ENCODE data around the gene OCA2.

OCA2 gene

GRCh38 chr15:27824841-27825422 is 274.2 kb downstream of the OCA2 start:
- no peak for DNase-seq (ENCODE audit: low read depth in 4 of 4, low spot score in 1 of 4)

GRCh38 chr15:27821273-27821672 is 277.8 kb downstream of the OCA2 start:
- DNase-seq (ENCODE audit: low read depth in 4 of 4, low spot score in 1 of 4), result no peak

GRCh38 chr15:27820722-27821121 is 278.4 kb downstream of the OCA2 start:
- no peak for DNase-seq (ENCODE audit: low read depth in 4 of 4, low spot score in 1 of 4)

GRCh38 chr15:27820232-27820631 is 278.9 kb downstream of the OCA2 start:
- DNase-seq (ENCODE audit: low read depth in 4 of 4, low spot score in 1 of 4), result no peak

- no peak for DNase-seq (ENCODE audit: low read depth in 4 of 4, low spot score in 1 of 4)
Observed at GRCh38 chr15:27817258-27817657, 281.9 kb downstream of the OCA2 start.

- DNase-seq (ENCODE audit: low read depth in 4 of 4, low spot score in 1 of 4), result no peak
Observed at GRCh38 chr15:27816790-27817189, 282.3 kb downstream of the OCA2 start.

- DNase-seq (ENCODE audit: low read depth in 4 of 4, low spot score in 1 of 4), result no peak
Observed at GRCh38 chr15:27815035-27815434, 284.1 kb downstream of the OCA2 start.

- no peak for DNase-seq (ENCODE audit: low read depth in 4 of 4, low spot score in 1 of 4)
Observed at GRCh38 chr15:27813139-27813538, 286.0 kb downstream of the OCA2 start.

- DNase-seq (ENCODE audit: low read depth in 4 of 4, low spot score in 1 of 4), result no peak
Observed at GRCh38 chr15:27808182-27808581, 290.9 kb downstream of the OCA2 start.

- no peak for DNase-seq (ENCODE audit: low read depth in 4 of 4, low spot score in 1 of 4)
Observed at GRCh38 chr15:27807335-27807734, 291.8 kb downstream of the OCA2 start.

GRCh38 chr15:27806396-27806795 is 292.7 kb downstream of the OCA2 start:
- DNase-seq (ENCODE audit: low read depth in 4 of 4, low spot score in 1 of 4), result no peak

- no peak for DNase-seq (ENCODE audit: low read depth in 4 of 4, low spot score in 1 of 4)
Observed at GRCh38 chr15:27805261-27806220, 293.6 kb downstream of the OCA2 start.

- DNase-seq (ENCODE audit: low read depth in 4 of 4, low spot score in 1 of 4), result no peak
Observed at GRCh38 chr15:27804569-27805260, 294.4 kb downstream of the OCA2 start.

- DNase-seq (ENCODE audit: low read depth in 4 of 4, low spot score in 1 of 4), result no peak
Observed at GRCh38 chr15:27798807-27799206, 300.3 kb downstream of the OCA2 start.

GRCh38 chr15:27797765-27798164 is 301.4 kb downstream of the OCA2 start:
- no peak for DNase-seq (ENCODE audit: low read depth in 4 of 4, low spot score in 1 of 4)

- no peak for DNase-seq (ENCODE audit: low read depth in 4 of 4, low spot score in 1 of 4)
Observed at GRCh38 chr15:27796405-27797320, 302.5 kb downstream of the OCA2 start.

- no peak for DNase-seq (ENCODE audit: low read depth in 4 of 4, low spot score in 1 of 4)
Observed at GRCh38 chr15:27792756-27793264, 306.3 kb downstream of the OCA2 start.

GRCh38 chr15:27790270-27790669 is 308.8 kb downstream of the OCA2 start:
- DNase-seq (ENCODE audit: low read depth in 4 of 4, low spot score in 1 of 4), result no peak

GRCh38 chr15:27787931-27788330 is 311.2 kb downstream of the OCA2 start:
- no peak for DNase-seq (ENCODE audit: low read depth in 4 of 4, low spot score in 1 of 4)

- DNase-seq (ENCODE audit: low read depth in 4 of 4, low spot score in 1 of 4), result no peak
Observed at GRCh38 chr15:27784107-27784506, 315.0 kb downstream of the OCA2 start.

GRCh38 chr15:27783678-27784077 is 315.4 kb downstream of the OCA2 start:
- DNase-seq (ENCODE audit: low read depth in 4 of 4, low spot score in 1 of 4), result no peak

Measured in stimulated activated CD4-positive, alpha-beta T cell treated with anti-CD3 and anti-CD28 coated beads, Interleukin-1b, Interleukin-23, amount 100 ng/mL, for 24 hours (primary cell).